ENCODE measurements around the gene CLTB. TPM values are rescaled to one million over a fixed set of nuclear protein-coding genes. Genes with fewer than 3 reads are reported as not detected.

The CLTB gene
- total and polyA plus RNA-seq, 2 of the 13 experiments (the other 11 are each of a cell fraction or from before 2014, with no cell fraction given), result 23.3 to 33.8 TPM

DNA sequence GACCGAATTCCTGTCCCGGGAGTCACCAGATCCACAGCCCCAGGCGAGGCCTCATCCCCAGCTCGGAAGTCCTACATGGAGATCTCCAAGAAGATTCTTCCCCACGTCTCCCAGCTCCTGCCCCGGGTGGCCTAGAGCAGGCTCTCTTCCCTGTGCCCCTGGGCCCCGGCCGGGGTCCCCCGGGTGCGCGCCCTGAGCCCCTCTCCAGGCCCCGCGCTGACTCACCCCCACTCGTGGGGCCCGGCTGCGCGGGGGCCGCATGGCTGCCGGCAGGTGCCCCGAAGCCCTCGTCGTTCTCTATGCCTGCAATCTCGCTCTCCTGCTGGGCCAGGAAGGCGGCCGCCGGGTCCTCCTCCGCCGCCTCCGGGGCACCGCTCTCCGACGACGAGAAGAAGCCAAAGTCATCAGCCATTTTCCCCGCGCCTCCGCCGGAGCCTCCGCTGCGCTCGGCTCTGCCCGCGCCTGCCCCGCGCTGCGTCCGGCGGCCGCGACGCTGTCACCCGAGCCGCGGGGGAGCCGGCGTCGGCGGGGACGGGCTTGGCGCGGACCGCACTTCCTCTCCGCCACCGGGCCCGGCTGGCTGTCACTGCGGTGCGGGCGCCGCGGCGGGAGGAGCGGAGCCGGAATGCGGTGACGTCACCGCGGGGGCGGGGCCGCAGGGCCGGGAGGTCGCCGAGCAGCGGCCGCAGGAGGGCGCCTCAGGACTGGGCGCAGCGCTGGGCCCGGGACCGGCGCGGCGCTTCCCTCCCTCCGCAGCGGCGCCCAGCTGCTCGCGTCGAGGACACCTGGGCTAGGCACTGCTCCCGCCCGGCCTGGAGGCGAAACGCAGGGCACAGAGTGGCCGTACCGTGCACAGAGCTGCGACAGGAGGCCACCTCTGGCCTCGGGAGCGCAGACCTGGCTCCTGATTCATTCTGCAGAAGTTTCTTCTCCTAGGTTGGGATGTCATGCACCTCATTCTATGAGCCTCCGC lies at the start of gene CLTB (continued):
- TF ChIP-seq FOXK2 (IDR thresholded peaks at IDR 0.05), result no peak
- TF ChIP-seq HNF4G (IDR thresholded peaks at IDR 0.05; ENCODE audit: borderline replicate concordance, low read depth, low read length), result peak; percentile 64; the same call in 1 of the 2 replicates
- TF ChIP-seq HNF4G (CRISPR knock-in tag; IDR thresholded peaks at IDR 0.05; ENCODE audit: borderline replicate concordance, low read depth), result no peak
- TF ChIP-seq ZSCAN9 (CRISPR knock-in tag; IDR thresholded peaks at IDR 0.05; ENCODE audit: borderline replicate concordance), result no peak
- TF ChIP-seq ZFP36L2 (CRISPR knock-in tag; IDR thresholded peaks at IDR 0.05), result no peak
- no peak for TF ChIP-seq MAFK (conservative IDR thresholded peaks at IDR 0.05 in 1 of 2, IDR thresholded peaks at IDR 0.05 in 1 of 2; ENCODE audit: low read length in 2 of 2)
- no peak; the same call in 1 of the 2 replicates for TF ChIP-seq PHF21A (CRISPR knock-in tag; IDR thresholded peaks at IDR 0.05)
- TF ChIP-seq GLI4 (CRISPR knock-in tag; IDR thresholded peaks at IDR 0.05; ENCODE audit: borderline replicate concordance), result no peak
- no peak for TF ChIP-seq NFE2L1 (CRISPR knock-in tag; IDR thresholded peaks at IDR 0.05; ENCODE audit: borderline replicate concordance)
- no peak for TF ChIP-seq ZNF562 (CRISPR knock-in tag; IDR thresholded peaks at IDR 0.05; ENCODE audit: borderline replicate concordance)
- TF ChIP-seq, protein P1, sequence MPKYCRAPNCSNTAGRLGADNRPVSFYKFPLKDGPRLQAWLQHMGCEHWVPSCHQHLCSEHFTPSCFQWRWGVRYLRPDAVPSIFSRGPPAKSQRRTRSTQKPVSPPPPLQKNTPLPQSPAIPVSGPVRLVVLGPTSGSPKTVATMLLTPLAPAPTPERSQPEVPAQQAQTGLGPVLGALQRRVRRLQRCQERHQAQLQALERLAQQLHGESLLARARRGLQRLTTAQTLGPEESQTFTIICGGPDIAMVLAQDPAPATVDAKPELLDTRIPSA (CRISPR knock-in tag; IDR thresholded peaks at IDR 0.05; ENCODE audit: borderline replicate concordance), result no peak
- peak; percentile 26; the same call in 1 of the 2 replicates for TF ChIP-seq TAF1 (CRISPR knock-in tag; IDR thresholded peaks at IDR 0.05)
- no peak for TF ChIP-seq ZNF7 (CRISPR knock-in tag; IDR thresholded peaks at IDR 0.05)
- TF ChIP-seq ZNF24 (IDR thresholded peaks at IDR 0.05), result 0 out of 2 replicates have a peak, but pooled peaks have one; percentile 31
- TF ChIP-seq ZNF180 (CRISPR knock-in tag; IDR thresholded peaks at IDR 0.05; ENCODE audit: borderline replicate concordance, low read depth), result no peak
- no peak for TF ChIP-seq ONECUT2 (CRISPR knock-in tag; IDR thresholded peaks at IDR 0.05)
- no peak for TF ChIP-seq ADNP (CRISPR knock-in tag; IDR thresholded peaks at IDR 0.05)
- TF ChIP-seq, protein P2, sequence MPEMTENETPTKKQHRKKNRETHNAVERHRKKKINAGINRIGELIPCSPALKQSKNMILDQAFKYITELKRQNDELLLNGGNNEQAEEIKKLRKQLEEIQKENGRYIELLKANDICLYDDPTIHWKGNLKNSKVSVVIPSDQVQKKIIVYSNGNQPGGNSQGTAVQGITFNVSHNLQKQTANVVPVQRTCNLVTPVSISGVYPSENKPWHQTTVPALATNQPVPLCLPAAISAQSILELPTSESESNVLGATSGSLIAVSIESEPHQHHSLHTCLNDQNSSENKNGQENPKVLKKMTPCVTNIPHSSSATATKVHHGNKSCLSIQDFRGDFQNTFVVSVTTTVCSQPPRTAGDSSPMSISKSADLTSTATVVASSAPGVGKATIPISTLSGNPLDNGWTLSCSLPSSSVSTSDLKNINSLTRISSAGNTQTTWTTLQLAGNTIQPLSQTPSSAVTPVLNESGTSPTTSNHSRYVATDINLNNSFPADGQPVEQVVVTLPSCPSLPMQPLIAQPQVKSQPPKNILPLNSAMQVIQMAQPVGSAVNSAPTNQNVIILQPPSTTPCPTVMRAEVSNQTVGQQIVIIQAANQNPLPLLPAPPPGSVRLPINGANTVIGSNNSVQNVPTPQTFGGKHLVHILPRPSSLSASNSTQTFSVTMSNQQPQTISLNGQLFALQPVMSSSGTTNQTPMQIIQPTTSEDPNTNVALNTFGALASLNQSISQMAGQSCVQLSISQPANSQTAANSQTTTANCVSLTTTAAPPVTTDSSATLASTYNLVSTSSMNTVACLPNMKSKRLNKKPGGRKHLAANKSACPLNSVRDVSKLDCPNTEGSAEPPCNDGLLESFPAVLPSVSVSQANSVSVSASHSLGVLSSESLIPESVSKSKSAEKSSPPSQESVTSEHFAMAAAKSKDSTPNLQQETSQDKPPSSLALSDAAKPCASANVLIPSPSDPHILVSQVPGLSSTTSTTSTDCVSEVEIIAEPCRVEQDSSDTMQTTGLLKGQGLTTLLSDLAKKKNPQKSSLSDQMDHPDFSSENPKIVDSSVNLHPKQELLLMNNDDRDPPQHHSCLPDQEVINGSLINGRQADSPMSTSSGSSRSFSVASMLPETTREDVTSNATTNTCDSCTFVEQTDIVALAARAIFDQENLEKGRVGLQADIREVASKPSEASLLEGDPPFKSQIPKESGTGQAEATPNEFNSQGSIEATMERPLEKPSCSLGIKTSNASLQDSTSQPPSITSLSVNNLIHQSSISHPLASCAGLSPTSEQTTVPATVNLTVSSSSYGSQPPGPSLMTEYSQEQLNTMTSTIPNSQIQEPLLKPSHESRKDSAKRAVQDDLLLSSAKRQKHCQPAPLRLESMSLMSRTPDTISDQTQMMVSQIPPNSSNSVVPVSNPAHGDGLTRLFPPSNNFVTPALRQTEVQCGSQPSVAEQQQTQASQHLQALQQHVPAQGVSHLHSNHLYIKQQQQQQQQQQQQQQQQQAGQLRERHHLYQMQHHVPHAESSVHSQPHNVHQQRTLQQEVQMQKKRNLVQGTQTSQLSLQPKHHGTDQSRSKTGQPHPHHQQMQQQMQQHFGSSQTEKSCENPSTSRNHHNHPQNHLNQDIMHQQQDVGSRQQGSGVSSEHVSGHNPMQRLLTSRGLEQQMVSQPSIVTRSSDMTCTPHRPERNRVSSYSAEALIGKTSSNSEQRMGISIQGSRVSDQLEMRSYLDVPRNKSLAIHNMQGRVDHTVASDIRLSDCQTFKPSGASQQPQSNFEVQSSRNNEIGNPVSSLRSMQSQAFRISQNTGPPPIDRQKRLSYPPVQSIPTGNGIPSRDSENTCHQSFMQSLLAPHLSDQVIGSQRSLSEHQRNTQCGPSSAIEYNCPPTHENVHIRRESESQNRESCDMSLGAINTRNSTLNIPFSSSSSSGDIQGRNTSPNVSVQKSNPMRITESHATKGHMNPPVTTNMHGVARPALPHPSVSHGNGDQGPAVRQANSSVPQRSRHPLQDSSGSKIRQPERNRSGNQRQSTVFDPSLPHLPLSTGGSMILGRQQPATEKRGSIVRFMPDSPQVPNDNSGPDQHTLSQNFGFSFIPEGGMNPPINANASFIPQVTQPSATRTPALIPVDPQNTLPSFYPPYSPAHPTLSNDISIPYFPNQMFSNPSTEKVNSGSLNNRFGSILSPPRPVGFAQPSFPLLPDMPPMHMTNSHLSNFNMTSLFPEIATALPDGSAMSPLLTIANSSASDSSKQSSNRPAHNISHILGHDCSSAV (CRISPR knock-in tag; IDR thresholded peaks at IDR 0.05; ENCODE audit: borderline replicate concordance), result no peak

Measured in HepG2 (cell line).